HG03064 (cell line): Measurements from ENCODE around the gene PPP1R14C.

ENCODE experiments used
- ATAC-seq: cut with Tn5 transposase; IDR thresholded peaks from one replicate; pipeline ENCODE4 v1.9.1; 2021; ENCODE audit warnings: low read depth; ENCODE audit not compliant: unreplicated experiment

The PPP1R14C gene

GRCh38 chr6:150209415-150209814 is 66.6 kb downstream of the PPP1R14C start:
- no peak for ATAC-seq

DNA sequence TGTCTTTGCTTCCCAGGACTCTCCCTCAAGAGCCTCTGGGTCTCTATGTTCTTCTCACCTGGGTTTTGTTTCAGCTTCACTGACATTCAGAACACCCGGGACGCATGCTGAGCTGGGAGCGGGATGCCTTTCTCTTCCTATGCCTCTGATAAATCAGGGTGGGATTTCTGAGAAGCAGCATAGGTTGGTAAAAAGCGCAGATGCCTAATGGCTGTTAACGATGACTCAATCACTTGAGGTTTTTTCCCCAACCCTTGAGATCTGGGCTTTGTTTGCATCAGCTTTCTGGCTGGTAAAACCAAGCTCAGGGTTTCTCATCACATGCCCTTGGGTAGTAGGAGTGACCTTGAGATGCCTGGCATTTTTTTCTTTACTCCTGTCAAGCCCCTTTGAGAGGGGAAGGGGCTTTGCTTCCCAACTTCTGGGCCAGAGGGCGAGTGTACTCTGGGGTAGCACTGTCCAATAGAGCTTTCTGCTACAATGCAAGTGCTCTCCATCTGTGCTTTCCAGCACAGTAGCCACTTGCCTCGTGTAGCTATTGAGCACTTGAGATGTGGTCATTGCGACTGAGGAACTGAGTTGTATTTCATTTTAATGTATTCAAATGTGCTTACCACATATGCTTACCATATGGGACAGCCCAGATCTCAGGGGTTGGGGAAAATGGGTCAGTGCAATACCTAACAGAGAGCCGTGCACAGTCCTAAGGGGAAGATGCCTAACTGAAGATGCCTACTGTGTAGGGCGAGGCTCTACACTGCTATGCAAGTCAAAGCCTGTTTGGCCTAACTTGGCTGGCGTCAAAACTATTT is 69.1 kb downstream of the PPP1R14C start:
- no peak for ATAC-seq

DNA sequence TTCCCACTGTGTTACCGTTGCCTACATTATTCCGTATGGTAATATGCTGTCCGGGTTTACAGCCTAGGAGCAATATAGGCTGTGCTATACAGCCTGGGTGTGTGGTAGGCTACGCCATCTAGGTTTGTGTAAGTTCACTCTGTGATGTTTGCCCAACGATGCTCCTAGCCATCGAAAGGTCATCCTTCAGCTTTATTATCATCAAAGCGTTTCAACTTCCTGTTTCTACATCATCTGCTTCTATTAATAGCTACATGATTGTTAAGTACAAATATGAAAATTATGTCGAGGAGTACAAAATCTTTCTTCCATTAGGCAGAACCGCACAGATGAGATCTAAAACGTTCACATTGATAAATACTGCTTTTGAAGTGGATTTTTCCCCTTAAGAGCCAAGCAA is 69.9 kb downstream of the PPP1R14C start:
- ATAC-seq, result no peak

GRCh38 chr6:150213301-150213700 is 70.5 kb downstream of the PPP1R14C start:
- no peak for ATAC-seq

- no peak for ATAC-seq
Observed at GRCh38 chr6:150214310-150214709, 71.5 kb downstream of the PPP1R14C start.

GRCh38 chr6:150220634-150221551 is 78.0 kb downstream of the PPP1R14C start:
- ATAC-seq, result no peak

DNA sequence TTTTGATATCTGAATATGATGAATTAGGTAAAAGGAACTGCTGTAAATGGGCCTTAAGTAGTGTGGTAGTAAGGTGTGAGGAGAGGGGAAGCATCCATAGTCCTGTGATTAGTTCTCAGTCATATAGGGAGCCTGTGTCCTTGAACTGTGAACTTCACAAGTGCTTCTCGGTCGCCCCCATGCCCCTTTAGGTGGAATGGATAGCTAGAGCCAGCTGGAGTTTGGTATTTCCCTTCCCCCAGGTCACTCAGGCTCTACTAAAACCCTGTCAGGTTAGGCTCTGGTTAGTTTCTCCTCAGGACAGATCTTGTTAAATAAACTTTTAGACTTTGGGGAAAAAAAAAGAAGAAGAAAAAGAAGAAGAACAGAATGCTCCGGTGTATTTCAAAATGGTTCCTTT is 82.0 kb downstream of the PPP1R14C start:
- ATAC-seq, result no peak

GRCh38 chr6:150227281-150227680 is 84.4 kb downstream of the PPP1R14C start:
- ATAC-seq, result no peak

DNA sequence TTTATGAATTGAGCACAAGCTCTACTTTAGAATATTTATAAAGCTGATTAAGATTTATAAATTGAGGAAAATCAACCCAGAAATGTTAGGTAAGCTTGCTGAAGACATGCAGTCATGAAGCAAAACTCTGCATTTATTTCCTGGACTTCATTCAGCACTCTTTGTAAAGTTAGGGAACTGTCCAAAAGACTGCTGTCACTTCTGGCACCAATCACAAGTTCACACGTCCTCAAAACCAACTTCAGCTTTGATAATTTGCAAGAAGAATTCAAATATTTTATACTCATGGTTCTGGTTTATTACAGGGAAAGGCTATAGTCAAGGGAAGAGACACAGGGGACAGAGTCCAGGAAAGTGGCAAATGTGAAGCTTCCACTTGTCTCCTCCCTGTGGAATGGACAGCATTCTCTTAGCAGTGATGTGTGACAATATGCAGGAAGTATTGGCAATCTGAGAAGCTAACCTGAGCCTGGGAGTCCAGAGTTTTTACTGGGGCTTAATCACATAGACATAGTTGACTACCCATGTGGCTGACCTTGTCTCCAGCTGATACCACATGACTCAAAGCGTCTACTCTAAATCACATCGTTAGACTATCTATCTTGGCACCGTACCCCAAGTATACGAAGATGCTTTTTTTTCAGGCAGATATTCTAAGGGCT is 85.4 kb downstream of the PPP1R14C start:
- no peak for ATAC-seq

DNA sequence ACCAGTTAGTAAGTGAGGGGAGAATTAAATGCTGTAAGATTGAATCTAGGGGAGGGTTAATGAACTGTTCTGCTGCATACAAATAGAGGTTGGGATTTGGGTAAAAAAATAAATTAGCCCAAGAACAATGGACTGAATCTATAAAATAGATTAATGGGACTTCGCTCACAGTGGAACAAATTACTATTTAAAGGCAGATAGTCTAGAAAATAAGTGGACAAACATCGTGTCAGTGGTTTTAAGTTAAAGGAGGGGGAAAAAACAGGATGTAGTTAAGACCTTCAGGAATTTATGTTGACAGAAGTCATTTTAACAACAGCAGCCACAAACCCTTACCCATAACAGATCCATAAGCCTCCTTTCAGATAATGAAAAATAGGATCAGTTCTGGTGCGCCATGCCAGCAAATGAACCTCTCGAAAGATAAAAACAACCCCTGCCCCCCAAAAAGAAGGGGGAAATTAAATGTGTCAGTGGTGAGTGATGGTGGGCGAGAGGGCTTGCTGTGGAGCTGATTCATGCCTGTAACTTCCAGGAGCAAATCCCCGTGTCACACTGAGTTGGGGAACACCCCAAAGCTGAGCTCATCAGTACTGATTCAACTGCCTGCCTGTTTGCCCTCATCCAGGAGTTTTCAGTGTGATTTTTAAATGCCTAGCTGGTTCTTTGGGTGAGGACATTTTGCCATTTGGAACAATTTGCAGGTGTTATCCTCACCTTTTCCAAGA is 86.8 kb downstream of the PPP1R14C start:
- no peak for ATAC-seq

- ATAC-seq, result no peak
Observed at GRCh38 chr6:150230164-150230561, 87.3 kb downstream of the PPP1R14C start.

DNA sequence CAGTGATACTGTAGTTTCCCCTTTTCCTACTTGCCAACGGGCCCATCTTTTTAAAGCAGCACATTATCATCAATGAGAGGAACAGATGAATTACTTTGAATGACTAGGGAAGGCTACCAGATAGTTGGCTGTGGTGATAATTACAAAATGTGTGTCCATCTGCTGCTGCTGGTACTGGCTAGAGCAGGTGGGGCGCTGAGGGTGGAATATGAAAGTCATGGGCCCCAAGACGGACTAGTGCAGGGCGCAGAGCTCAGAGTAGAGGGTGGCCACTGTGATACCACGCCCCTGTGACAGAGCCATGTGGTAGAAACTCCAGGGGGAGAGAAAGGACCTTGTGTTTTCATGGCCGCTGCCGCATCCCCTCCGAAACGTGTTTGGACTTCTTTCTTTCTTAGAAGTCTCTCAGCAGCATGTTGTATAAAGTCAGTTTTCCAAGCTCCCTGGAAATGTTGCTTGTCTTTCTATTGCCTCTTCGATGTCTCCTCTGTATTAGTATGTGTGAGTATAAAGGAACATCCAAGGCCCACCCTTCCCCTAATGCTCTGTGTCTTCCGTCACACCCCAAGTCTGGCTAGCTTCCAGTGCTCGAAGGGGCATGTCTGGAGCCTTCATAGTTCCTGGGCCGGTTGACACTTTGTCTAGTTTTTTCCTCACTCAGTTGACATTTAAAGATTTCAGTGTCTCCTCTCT is 88.1 kb downstream of the PPP1R14C start:
- no peak for ATAC-seq

GRCh38 chr6:150231525-150231850 is 88.6 kb downstream of the PPP1R14C start:
- no peak for ATAC-seq

- no peak for ATAC-seq
Observed at GRCh38 chr6:150233843-150234269, 91.0 kb downstream of the PPP1R14C start.

DNA sequence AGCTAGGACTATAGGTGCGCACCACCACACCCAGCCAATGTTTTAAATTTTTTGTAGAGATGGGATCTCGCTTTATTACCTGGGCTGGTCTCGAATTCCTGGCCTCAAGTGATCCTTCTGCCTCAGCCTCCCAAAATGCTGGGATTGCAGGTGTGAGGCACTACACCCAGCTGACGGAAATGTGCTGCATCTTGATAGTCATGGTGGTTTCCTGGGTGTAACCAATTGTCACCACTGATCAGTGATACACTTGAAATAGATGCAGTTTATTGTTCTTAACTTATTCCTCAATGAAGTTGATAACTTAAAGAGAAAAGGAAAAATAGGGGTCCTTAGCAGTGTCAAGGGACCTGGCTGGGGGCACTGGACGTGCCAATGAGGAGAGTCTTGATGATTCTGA is 92.4 kb downstream of the PPP1R14C start:
- ATAC-seq, result no peak

- no peak for ATAC-seq
Observed at GRCh38 chr6:150236114-150236513, 93.3 kb downstream of the PPP1R14C start.

DNA sequence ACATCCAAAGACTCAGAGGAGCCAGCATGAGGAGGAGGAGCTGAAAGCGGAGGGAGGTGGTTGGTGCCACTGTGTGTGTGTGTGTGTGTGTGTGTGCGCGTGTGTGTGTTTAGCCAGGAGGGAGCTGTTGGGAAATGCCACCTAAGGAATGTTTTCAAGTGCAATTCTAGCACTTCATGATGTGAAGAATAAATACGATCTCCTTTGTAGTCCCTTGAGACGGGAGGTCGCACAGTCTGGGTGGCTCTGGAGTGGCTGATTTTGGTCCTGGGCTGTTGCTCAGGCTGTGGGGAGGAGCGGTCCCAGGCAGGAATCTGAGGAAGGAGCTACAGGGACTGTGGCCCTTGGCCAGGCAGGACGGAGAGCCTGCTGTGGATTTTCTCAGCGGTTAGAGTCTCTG is 93.7 kb downstream of the PPP1R14C start:
- no peak for ATAC-seq

DNA sequence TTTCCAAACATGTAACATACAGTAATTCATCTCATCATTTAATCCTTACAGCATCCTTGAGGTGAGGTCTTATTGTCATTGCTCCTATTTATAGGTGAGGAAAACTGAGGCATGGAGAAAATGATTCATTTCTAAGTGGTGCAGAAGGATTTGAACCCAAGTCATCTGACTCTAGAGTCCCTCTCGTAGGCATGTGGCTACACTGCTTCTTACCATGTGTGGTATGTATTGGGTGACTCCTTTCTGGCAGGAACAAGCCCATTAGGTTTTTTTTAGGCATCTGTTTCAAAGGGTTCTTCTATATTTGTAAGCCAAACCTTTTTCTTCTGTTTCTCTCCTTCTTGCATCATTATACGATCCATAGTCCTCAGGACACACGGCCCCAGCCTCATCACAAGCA is 94.8 kb downstream of the PPP1R14C start:
- no peak for ATAC-seq

DNA sequence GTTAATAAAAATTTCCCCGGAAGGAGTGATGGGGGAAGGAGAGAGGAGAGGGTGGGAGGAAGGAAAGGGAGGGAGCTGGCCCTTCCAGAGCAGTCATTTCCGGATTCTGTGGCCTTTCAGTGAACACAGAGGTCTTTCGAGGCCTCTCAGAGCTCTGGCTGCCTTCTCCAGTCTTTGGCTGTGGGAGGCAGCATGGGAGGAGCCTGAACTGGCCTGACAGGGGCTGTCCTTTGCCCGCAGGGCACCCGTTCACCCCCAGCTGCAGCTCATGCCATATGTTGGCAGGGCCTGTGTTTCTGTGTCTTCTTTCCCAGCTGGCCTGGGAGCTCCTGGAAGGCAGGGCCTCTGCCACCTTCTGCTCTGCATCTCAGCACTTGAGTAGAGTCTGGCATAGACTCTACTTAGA is 95.5 kb downstream of the PPP1R14C start:
- ATAC-seq, result no peak

- ATAC-seq, result no peak
Observed at GRCh38 chr6:150238846-150239407, 96.1 kb downstream of the PPP1R14C start.
